HG03103 (cell line): ENCODE results near the gene ADGRV1.
"Not testable (repeated sequence)": the region's sequence is repeated elsewhere in the genome, so short reads cannot be mapped to it uniquely, and the experiment has no call there.

Experiments
- ATAC-seq: cut with Tn5 transposase; IDR thresholded peaks from one replicate; pipeline ENCODE4 v1.9.1; 2021; ENCODE audit warnings: low read depth; ENCODE audit not compliant: unreplicated experiment

ADGRV1 gene

GRCh38 chr5:90593083-90593482, 34.5 kb downstream of the ADGRV1 start:
- ATAC-seq: not testable (repeated sequence)

- not testable (repeated sequence) for ATAC-seq
Observed at GRCh38 chr5:90595766-90596165, 37.2 kb downstream of the ADGRV1 start.

GRCh38 chr5:90598293-90598692, 39.7 kb downstream of the ADGRV1 start:
- ATAC-seq: no peak

GRCh38 chr5:90600307-90600706, 41.7 kb downstream of the ADGRV1 start:
- ATAC-seq: not testable (repeated sequence)

- no peak for ATAC-seq
Observed at GRCh38 chr5:90601468-90601867, 42.9 kb downstream of the ADGRV1 start.

- no peak for ATAC-seq
Observed at GRCh38 chr5:90602681-90603080, 44.1 kb downstream of the ADGRV1 start.

GRCh38 chr5:90606539-90606938, 47.9 kb downstream of the ADGRV1 start:
- no peak for ATAC-seq

GRCh38 chr5:90612919-90613318, 54.3 kb downstream of the ADGRV1 start:
- ATAC-seq: peak; percentile 99

GRCh38 chr5:90613459-90613858, 54.9 kb downstream of the ADGRV1 start:
- ATAC-seq: no peak

GRCh38 chr5:90613918-90614504, 55.4 kb downstream of the ADGRV1 start:
- ATAC-seq: no peak

- no peak for ATAC-seq
Observed at GRCh38 chr5:90615355-90615754, 56.8 kb downstream of the ADGRV1 start.

GRCh38 chr5:90618071-90618470, 59.5 kb downstream of the ADGRV1 start:
- no peak for ATAC-seq

- ATAC-seq: not testable (repeated sequence)
Observed at GRCh38 chr5:90619762-90620161, 61.2 kb downstream of the ADGRV1 start.

GRCh38 chr5:90621848-90622247, 63.3 kb downstream of the ADGRV1 start:
- ATAC-seq: no peak

GRCh38 chr5:90626493-90626892, 67.9 kb downstream of the ADGRV1 start:
- ATAC-seq: no peak

GRCh38 chr5:90628492-90628891, 69.9 kb downstream of the ADGRV1 start:
- ATAC-seq: no peak

- no peak for ATAC-seq
Observed at GRCh38 chr5:90632791-90633190, 74.2 kb downstream of the ADGRV1 start.

- ATAC-seq: no peak
Observed at GRCh38 chr5:90636948-90637347, 78.4 kb downstream of the ADGRV1 start.

- no peak for ATAC-seq
Observed at GRCh38 chr5:90637731-90638130, 79.1 kb downstream of the ADGRV1 start.

GRCh38 chr5:90638878-90639277, 80.3 kb downstream of the ADGRV1 start:
- ATAC-seq: no peak

GRCh38 chr5:90640484-90641059, 82.0 kb downstream of the ADGRV1 start:
- ATAC-seq: no peak

GRCh38 chr5:90641528-90641927, 82.9 kb downstream of the ADGRV1 start:
- ATAC-seq: peak; percentile 41
